Upper lobe of left lung (tissue), 6 donors: ENCODE results near the gene FOXN3. TPM values are rescaled to one million over a fixed set of nuclear protein-coding genes. Genes with fewer than 3 reads are reported as not detected.
A peak's percentile ranks its signal among the peaks of the same experiment; 100 is the strongest.

ENCODE experiments used
- ATAC-seq, 2 donors: fragments of 200-7000 bp; cut with Tn5 transposase; one replicate each; pipeline ENCODE4 v1.9.1; 2022; ENCODE audit warnings: mild to moderate bottlenecking in 2 of 2, moderate library complexity in 2 of 2; ENCODE audit not compliant: low FRiP score in 2 of 2
- DNase-seq, 2 donors: peaks; one replicate each; pipeline ENCODE4 v3.0.0-alpha.2; 2019 to 2020
- H3K27ac ChIP-seq, 4 donors: fragments of 200-600 bp; sonication (generic); one replicate each; pipeline ENCODE4 v1.5.1; 2016 to 2019
- H3K27me3 ChIP-seq, 4 donors: fragments of 200-600 bp; sonication (generic); one replicate each; pipeline ENCODE4 v1.5.1; 2017 to 2019
- H3K36me3 ChIP-seq, 4 donors: fragments of 200-600 bp; sonication (generic); one replicate each; pipeline ENCODE4 v1.5.1; 2016 to 2019
- H3K4me1 ChIP-seq, 4 donors: fragments of 200-600 bp; sonication (generic); one replicate each; pipeline ENCODE4 v1.5.1; 2018 to 2019
- H3K4me3 ChIP-seq, 4 donors: fragments of 200-600 bp; sonication (generic); one replicate each; pipeline ENCODE4 v1.5.1; 2017 to 2019; ENCODE audit warnings: mild to moderate bottlenecking in 2 of 4, moderate library complexity in 1 of 4
- H3K9me3 ChIP-seq, 4 donors: fragments of 200-600 bp; sonication (generic); one replicate each; pipeline ENCODE4 v1.5.1; 2018 to 2019
- EP300 ChIP-seq, 4 donors: sonication (generic); formaldehyde crosslinking; IDR thresholded peaks; one replicate each; pipeline ENCODE4 v1.5.1; 2017; ENCODE audit warnings: antibody characterized with exemption in 4 of 4, control low read depth in 2 of 4
- POLR2A ChIP-seq, 4 donors: fragments of 450-650 bp; IDR thresholded peaks; one replicate each; pipeline ENCODE4 v1.5.1; 2016 to 2017; ENCODE audit warnings: antibody characterized with exemption in 4 of 4, mild to moderate bottlenecking in 2 of 4
- POLR2AphosphoS5 ChIP-seq, 2 donors: sonication (generic); formaldehyde crosslinking; IDR thresholded peaks; one replicate each; pipeline ENCODE4 v1.5.1; 2017; ENCODE audit warnings: antibody characterized with exemption in 2 of 2
- WGBS, 2 donors: methylation state at CpG; one replicate each; pipeline ENCODE4 v1.1.5; 2017 to 2018; 5-methylcytosine and 5-hydroxymethylcytosine counted together
- total RNA-seq, 6 donors: library from RNA; depleted of rRNA in 4 of 6; stranded (reverse); fragments of >200 nt in 4 of 6; gene quantifications; one replicate each; pipeline versions ENCODE4 v1.1.0 to v1.2.1, GENCODE V29; 2016 to 2021
- TF ChIP-seq, protein P1 (sequence below), 6 experiments: fragments of 450-650 bp in 4 of 6; fragments of 200-600 bp in 2 of 6; sonication (generic) in 2 of 6; IDR thresholded peaks; one replicate each; pipeline ENCODE4 v1.5.1; 2016 to 2019; ENCODE audit warnings: antibody characterized with exemption in 6 of 6
- donor health status: DM: no; HTN: no; CAD: no; lungs with moderate emphysema.
- donor health status: DM: no; HTN: yes; CAD: no; lungs with severe emphysema.

Gene FOXN3
- total RNA-seq, 6 donors from 2014 or later, result 63.4 to 115 (median 77.2) TPM

DNA sequence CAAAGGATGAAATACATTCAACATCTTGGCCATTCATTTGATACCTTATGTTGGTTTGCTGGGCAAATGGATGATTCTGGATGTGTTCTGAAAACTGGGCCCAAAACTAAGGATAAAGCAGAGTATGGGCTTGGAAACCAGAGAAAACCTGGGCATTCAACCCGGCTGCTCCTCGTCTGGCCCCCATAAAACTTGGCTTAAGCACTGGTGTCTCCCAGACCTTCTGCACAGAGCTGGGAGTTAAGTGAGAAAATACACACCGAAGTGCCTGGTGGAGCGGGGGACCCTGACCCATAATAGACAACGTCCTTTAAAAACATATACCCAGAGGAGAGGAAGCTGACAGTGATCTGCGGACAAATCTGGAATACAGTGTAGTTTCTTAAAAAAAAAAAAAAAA is 112.5 kb downstream of the FOXN3 start:
- peak overlapping the region; percentile 84 to 87 (median 84) for H3K27ac ChIP-seq
- no peak for ATAC-seq
- H3K36me3 ChIP-seq, result no peaks in the 10 kb centered on the region
- H3K27me3 ChIP-seq, result no peaks in the 10 kb centered on the region
- H3K4me1 ChIP-seq, result peaks cover 34 to 53% (median 40%) of the 10 kb centered on the region in 4 donors
- DNase-seq, result no peak
- H3K4me3 ChIP-seq, result peak overlapping the region in 1 of 4 donors; percentile 9
- no peaks in the 10 kb centered on the region for H3K9me3 ChIP-seq
- 73 to 87% methylated on average over 6 of the region's 6 CpGs for WGBS, 2 donors
- TF ChIP-seq POLR2AphosphoS5 (IDR thresholded peaks at IDR 0.05) (no peak), EP300 (IDR thresholded peaks at IDR 0.05) (no peak), POLR2A (IDR thresholded peaks at IDR 0.05) (no peak)
- TF ChIP-seq, protein P1, sequence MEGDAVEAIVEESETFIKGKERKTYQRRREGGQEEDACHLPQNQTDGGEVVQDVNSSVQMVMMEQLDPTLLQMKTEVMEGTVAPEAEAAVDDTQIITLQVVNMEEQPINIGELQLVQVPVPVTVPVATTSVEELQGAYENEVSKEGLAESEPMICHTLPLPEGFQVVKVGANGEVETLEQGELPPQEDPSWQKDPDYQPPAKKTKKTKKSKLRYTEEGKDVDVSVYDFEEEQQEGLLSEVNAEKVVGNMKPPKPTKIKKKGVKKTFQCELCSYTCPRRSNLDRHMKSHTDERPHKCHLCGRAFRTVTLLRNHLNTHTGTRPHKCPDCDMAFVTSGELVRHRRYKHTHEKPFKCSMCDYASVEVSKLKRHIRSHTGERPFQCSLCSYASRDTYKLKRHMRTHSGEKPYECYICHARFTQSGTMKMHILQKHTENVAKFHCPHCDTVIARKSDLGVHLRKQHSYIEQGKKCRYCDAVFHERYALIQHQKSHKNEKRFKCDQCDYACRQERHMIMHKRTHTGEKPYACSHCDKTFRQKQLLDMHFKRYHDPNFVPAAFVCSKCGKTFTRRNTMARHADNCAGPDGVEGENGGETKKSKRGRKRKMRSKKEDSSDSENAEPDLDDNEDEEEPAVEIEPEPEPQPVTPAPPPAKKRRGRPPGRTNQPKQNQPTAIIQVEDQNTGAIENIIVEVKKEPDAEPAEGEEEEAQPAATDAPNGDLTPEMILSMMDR (IDR thresholded peaks at IDR 0.05), result no peak

DNA sequence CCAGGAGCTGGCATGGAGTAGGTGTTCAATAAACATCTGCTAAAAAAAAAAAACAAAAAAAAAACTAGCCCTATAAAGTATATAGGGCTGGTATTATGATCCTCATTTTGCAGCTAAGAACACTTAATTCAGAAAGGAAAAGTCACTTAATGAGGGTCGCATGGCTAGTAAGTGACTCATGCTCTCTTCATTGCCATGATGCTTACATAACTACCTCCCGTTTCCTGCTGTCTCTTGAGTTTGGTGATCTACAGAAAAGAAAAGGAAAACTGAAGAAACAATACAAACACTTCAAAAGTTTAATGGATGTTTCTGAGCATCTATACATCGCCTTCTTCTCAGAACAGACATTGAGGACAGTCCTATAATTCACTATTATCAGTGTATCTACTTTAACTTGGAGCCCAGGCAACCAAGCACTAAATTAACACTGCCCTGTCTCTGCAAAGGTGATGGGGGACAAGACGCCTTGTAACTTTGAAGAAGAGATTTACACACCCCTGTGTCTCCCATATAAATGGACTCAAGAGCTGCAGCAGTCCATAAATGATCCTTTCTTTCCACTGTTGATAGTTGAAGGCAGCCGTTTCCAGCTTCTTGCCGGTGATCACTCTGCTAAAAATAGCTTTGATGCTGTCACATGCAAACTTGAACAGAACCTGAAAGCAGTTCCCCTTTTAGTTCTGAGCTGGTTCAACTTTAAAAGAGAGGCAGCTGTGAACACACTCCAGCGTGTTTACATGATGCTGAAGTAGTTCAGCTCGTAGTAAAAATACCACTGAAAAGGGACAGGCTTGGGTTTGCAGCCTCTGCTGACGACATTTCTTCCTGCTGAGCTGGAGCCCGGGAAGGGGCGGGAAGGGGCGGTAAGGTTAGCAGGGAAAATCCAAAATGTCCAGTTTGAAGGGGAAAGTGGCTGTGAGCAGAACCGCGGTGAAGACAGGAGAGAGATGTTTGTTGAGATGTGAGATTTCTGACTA is 113.3 kb downstream of the FOXN3 start:
- Histone ChIP-seq H3K27ac (peak overlapping the region; percentile 84 to 87 (median 84)), H3K4me1 (peaks cover 34 to 51% (median 39%) of the 10 kb centered on the region in 4 donors), H3K9me3 (no peaks in the 10 kb centered on the region), H3K4me3 (peak overlapping the region in 2 of 4 donors; percentile 9 to 13), H3K36me3 (no peaks in the 10 kb centered on the region), H3K27me3 (no peaks in the 10 kb centered on the region)
- 10% methylated on average over 14 of the region's 14 CpGs for WGBS, 2 donors
- ATAC-seq (peak; percentile 80 to 93), DNase-seq (peak in 1 of 2 donors; percentile 82)
- TF ChIP-seq POLR2AphosphoS5 (IDR thresholded peaks at IDR 0.05) (peak; percentile 77 to 87), POLR2A (IDR thresholded peaks at IDR 0.05) (peak in 1 of 4 donors; percentile 44), EP300 (IDR thresholded peaks at IDR 0.05) (peak in 2 of 4 donors; percentile 61 to 97)
- TF ChIP-seq, protein P1 (IDR thresholded peaks at IDR 0.05), result no peak

DNA sequence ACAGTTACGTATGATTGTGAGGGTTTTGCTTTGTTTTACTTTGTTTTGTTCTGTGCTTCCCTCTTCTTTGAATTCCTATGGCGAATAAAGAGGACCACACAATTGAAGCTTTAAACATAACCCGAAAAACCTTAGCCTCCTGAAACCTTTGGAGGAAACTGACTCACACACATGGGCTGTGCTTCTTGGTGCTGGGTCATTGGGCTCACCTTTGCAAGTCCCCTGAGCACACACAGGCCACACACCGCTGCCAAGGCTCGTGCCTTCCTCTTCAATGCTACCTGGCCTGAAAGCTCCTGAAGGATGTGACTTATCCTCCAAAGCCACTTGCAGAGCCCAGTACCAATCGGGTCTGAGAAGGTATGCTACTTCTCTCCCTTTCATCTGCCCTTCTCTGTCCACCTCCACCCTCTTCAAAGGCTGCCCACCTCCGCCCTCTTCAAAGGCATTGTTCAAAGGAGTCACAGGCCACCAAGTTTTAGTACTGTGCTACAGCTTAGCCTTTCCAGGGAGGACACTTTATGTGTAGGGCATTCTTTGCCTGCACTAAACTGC is 114.6 kb downstream of the FOXN3 start:
- H3K4me1 ChIP-seq, result peaks cover 34 to 44% (median 36%) of the 10 kb centered on the region in 4 donors
- TF ChIP-seq, protein P1 (IDR thresholded peaks at IDR 0.05), result no peak
- no peak for TF ChIP-seq POLR2A (IDR thresholded peaks at IDR 0.05)
- no peak for TF ChIP-seq EP300 (IDR thresholded peaks at IDR 0.05)
- no peak for TF ChIP-seq POLR2AphosphoS5 (IDR thresholded peaks at IDR 0.05)
- H3K27ac ChIP-seq, result peak overlapping the region in 3 of 4 donors; percentile 23 to 87 (median 85)
- H3K4me3 ChIP-seq, result no peak overlapping the region
- WGBS, 2 donors, result 83 to 88% methylated on average over 7 of the region's 7 CpGs
- ATAC-seq, result no peak
- no peaks in the 10 kb centered on the region for H3K36me3 ChIP-seq
- no peak for DNase-seq
- no peaks in the 10 kb centered on the region for H3K27me3 ChIP-seq
- no peaks in the 10 kb centered on the region for H3K9me3 ChIP-seq

DNA sequence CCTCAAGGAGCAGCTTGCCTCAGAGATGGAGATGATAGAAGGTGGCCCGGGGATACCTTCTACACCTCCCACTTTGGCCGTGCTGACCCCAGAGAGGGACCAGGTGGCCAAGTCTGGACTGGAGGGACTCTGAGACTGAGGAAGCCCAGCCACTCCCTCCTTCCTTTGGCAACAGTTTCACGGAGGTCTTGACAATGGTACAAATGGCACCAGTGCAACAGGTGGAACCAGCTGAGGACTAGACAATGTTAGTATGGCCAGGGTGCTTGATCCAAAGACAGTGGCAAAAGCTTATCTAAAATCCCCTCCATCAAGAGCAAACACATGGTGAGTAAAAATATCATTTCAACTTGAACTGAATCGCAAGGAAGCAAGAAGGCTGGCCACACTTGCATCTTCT is 117.4 kb downstream of the FOXN3 start:
- TF ChIP-seq, protein P1 (IDR thresholded peaks at IDR 0.05), result no peak
- TF ChIP-seq EP300 (IDR thresholded peaks at IDR 0.05) (no peak), POLR2A (IDR thresholded peaks at IDR 0.05) (no peak), POLR2AphosphoS5 (IDR thresholded peaks at IDR 0.05) (no peak)
- Histone ChIP-seq H3K27ac (no peak overlapping the region), H3K4me1 (peaks cover 19 to 24% (median 21%) of the 10 kb centered on the region in 4 donors), H3K9me3 (no peaks in the 10 kb centered on the region), H3K36me3 (no peaks in the 10 kb centered on the region), H3K27me3 (no peaks in the 10 kb centered on the region), H3K4me3 (no peak overlapping the region)
- no peak for ATAC-seq
- WGBS, 2 donors, result 93 to 100% methylated on average over 3 to 4 of the region's 4 CpGs
- no peak for DNase-seq
